ENCODE results near the gene EPHB6. TPM values are rescaled to one million over a fixed set of nuclear protein-coding genes. Genes with fewer than 3 reads are reported as not detected.

Gene EPHB6
- polyA plus RNA-seq, 1 of the 3 experiments (the other 2 are of a cell fraction): 1.8 TPM

DNA sequence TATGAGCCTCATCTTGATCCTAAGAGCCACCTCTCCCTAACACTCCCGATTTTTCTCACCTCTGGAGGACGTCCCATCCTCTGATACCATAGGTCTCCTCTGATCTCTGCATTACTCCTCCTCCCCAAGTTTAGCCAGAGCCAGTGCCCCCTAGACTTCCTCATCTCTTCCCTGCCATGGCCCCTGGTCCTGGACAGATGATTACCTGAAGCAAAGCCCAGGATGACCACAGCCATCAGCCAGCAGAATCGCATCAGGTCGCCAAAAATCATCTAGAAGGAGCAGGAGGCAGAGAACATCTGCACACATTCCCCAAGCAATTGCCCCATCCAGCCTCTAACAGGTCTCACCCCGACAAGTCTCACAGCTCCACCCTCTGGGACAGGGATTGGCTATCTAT, 19.0 kb downstream of the EPHB6 start (continued):
- TF ChIP-seq, protein P1, sequence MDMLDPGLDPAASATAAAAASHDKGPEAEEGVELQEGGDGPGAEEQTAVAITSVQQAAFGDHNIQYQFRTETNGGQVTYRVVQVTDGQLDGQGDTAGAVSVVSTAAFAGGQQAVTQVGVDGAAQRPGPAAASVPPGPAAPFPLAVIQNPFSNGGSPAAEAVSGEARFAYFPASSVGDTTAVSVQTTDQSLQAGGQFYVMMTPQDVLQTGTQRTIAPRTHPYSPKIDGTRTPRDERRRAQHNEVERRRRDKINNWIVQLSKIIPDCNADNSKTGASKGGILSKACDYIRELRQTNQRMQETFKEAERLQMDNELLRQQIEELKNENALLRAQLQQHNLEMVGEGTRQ (IDR thresholded peaks at IDR 0.05; ENCODE audit: borderline replicate concordance, low read depth, low read length): no peak
- TF ChIP-seq FOXJ3 (CRISPR knock-in tag; IDR thresholded peaks at IDR 0.05): no peak
- no peak for TF ChIP-seq CHD2 (IDR thresholded peaks at IDR 0.05; ENCODE audit: low read length, partially characterized antibody)

DNA sequence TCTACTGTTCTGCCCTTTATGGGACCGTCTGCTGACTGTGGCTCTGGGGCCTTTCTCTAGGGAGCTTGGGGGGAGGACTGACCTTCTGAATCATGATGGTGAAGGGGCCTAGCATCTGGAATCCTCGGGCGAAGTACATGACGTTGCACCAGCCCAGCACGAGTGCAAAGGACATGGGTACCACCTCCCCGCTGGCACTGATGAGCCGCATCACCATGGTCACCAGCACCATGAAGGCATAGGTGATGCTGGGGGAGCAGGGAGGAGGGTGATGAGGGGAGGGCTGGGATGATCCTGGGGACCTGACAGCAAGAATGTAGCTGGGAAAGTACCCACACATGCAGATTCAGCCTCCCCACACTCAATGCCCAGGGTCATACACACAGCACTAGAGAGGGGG, 19.5 kb downstream of the EPHB6 start:
- TF ChIP-seq RFX5 (IDR thresholded peaks at IDR 0.05; ENCODE audit: low read length): no peak
- TF ChIP-seq MEF2A (IDR thresholded peaks at IDR 0.05; ENCODE audit: borderline replicate concordance, low read depth): no peak
- no peak for TF ChIP-seq TCF12 (IDR thresholded peaks at IDR 0.05)
- no peak for TF ChIP-seq GATA2 (CRISPR knock-in tag; IDR thresholded peaks at IDR 0.05)
- no peak for TF ChIP-seq POLR2AphosphoS5 (IDR thresholded peaks at IDR 0.05; ENCODE audit: low read depth, low read length)
- TF ChIP-seq, protein P2, sequence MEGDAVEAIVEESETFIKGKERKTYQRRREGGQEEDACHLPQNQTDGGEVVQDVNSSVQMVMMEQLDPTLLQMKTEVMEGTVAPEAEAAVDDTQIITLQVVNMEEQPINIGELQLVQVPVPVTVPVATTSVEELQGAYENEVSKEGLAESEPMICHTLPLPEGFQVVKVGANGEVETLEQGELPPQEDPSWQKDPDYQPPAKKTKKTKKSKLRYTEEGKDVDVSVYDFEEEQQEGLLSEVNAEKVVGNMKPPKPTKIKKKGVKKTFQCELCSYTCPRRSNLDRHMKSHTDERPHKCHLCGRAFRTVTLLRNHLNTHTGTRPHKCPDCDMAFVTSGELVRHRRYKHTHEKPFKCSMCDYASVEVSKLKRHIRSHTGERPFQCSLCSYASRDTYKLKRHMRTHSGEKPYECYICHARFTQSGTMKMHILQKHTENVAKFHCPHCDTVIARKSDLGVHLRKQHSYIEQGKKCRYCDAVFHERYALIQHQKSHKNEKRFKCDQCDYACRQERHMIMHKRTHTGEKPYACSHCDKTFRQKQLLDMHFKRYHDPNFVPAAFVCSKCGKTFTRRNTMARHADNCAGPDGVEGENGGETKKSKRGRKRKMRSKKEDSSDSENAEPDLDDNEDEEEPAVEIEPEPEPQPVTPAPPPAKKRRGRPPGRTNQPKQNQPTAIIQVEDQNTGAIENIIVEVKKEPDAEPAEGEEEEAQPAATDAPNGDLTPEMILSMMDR (IDR thresholded peaks at IDR 0.05): no peak
- no peak for TF ChIP-seq MXI1 (IDR thresholded peaks at IDR 0.05; ENCODE audit: low read depth, low read length)
- no peak for TF ChIP-seq FOSL2 (IDR thresholded peaks at IDR 0.05; ENCODE audit: borderline replicate concordance, low read depth)
- TF ChIP-seq GABPA (IDR thresholded peaks at IDR 0.05; ENCODE audit: low read depth): no peak
- no peak for TF ChIP-seq SIN3A (IDR thresholded peaks at IDR 0.05; ENCODE audit: borderline replicate concordance, low read depth, low read length)
- TF ChIP-seq, protein P3, sequence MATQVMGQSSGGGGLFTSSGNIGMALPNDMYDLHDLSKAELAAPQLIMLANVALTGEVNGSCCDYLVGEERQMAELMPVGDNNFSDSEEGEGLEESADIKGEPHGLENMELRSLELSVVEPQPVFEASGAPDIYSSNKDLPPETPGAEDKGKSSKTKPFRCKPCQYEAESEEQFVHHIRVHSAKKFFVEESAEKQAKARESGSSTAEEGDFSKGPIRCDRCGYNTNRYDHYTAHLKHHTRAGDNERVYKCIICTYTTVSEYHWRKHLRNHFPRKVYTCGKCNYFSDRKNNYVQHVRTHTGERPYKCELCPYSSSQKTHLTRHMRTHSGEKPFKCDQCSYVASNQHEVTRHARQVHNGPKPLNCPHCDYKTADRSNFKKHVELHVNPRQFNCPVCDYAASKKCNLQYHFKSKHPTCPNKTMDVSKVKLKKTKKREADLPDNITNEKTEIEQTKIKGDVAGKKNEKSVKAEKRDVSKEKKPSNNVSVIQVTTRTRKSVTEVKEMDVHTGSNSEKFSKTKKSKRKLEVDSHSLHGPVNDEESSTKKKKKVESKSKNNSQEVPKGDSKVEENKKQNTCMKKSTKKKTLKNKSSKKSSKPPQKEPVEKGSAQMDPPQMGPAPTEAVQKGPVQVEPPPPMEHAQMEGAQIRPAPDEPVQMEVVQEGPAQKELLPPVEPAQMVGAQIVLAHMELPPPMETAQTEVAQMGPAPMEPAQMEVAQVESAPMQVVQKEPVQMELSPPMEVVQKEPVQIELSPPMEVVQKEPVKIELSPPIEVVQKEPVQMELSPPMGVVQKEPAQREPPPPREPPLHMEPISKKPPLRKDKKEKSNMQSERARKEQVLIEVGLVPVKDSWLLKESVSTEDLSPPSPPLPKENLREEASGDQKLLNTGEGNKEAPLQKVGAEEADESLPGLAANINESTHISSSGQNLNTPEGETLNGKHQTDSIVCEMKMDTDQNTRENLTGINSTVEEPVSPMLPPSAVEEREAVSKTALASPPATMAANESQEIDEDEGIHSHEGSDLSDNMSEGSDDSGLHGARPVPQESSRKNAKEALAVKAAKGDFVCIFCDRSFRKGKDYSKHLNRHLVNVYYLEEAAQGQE (IDR thresholded peaks at IDR 0.05; ENCODE audit: low read depth, low read length): no peak
- H3F3A ChIP-seq (replicated peaks; ENCODE audit: insufficient read depth): no peaks in the 10 kb centered on the region
- no peaks in the 10 kb centered on the region for H3K36me3 ChIP-seq (replicated peaks in 1 of 2; ENCODE audit: control insufficient read depth in 1 of 2, insufficient read depth in 2 of 2, low read length in 1 of 2)
- no peaks in the 10 kb centered on the region for H4K20me1 ChIP-seq (ENCODE audit: insufficient read depth)
- H3K27ac ChIP-seq (ENCODE audit: low read depth in 2 of 2, low read length in 1 of 2): no peak overlapping the region
- WGBS (ENCODE audit: low lambda C conversion rate): 42% methylated on average over 7 of the region's 7 CpGs
- no peak overlapping the region for H3K4me2 ChIP-seq
- no peaks in the 10 kb centered on the region for H3K9me2 ChIP-seq
- POLR2A ChIA-PET: no interaction called here
- H3K9ac ChIP-seq: no peak overlapping the region
- DNase-seq: no peak
- no peak overlapping the region for H2AFZ ChIP-seq (ENCODE audit: low read depth)
- no peaks in the 10 kb centered on the region for H3K9me3 ChIP-seq
- no peaks in the 10 kb centered on the region for H3K79me2 ChIP-seq (ENCODE audit: insufficient read depth)
- no peaks in the 10 kb centered on the region for H3K4me1 ChIP-seq (ENCODE audit: control insufficient read depth in 1 of 2, insufficient read depth in 2 of 2, low read depth in 1 of 2, low read length in 1 of 2)
- CTCF ChIA-PET: interaction anchor here (2.2 to 10.7 kb wide), 3 partner anchors 6 to 340 kb away, joined by 10 to 120 read pairs (median 15); no protein-coding TSS in a partner anchor
- no peak overlapping the region for H3K4me3 ChIP-seq (ENCODE audit: low read depth in 2 of 2, low read length in 1 of 2)
- peaks cover 40% of the 10 kb centered on the region; the same call in 1 of the 2 replicates for H3K27me3 ChIP-seq (ENCODE audit: insufficient read depth)
